CD4-positive, alpha-beta T cell treated with Interleukin-1 beta for 1 hour (primary cell): ENCODE results near the gene SCYL2.

Experiments used
- DNase-seq, 2 donors: peaks; one replicate each; pipeline ENCODE4 v3.0.0-alpha.2; 2020 to 2022

SCYL2 gene

GRCh38 chr12:100382338-100382737, 115.4 kb downstream of the SCYL2 start:
- DNase-seq = no peak

- DNase-seq = no peak
These were observed 116.9 kb downstream of the SCYL2 start for GRCh38 chr12:100383586-100384558.

GRCh38 chr12:100384559-100384935, 117.6 kb downstream of the SCYL2 start:
- no peak for DNase-seq

GRCh38 chr12:100388382-100388781, 121.4 kb downstream of the SCYL2 start:
- DNase-seq = no peak
